ENCODE measurements around the gene RASAL3. TPM values are rescaled to one million over a fixed set of nuclear protein-coding genes. Genes with fewer than 3 reads are reported as not detected.

The RASAL3 gene
- total RNA-seq, 4 donors from 2014 or later = 1.9 to 117 (median 15.3) TPM

DNA sequence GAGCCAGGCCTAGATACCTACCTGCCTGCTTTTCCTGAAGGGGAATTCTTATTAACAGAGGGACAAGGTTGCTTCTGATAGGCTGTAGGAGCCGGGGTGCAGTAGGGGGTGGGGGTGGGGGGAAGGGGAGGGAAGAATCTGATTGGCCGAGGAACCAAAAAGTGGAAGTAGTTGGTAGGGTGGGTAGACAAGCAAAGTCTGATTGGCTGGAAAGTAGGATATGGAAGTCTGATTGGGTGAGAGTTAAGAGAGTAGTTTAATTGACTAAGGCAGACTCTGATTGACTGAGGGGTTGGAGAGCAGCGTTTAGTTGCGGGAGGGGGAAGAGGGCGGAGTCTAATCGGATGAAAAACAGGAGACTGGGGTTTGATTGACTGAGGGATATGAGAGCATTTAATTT is 34.6 kb upstream of the RASAL3 start:
- Histone ChIP-seq H3K4me3 (no peak overlapping the region), H3K36me3 (no peaks in the 10 kb centered on the region), H3K27me3 (peaks cover 20% of the 10 kb centered on the region), H3K27ac (no peak overlapping the region), H3K4me1 (no peaks in the 10 kb centered on the region), H3K9me3 (no peaks in the 10 kb centered on the region)
- TF ChIP-seq EP300 (IDR thresholded peaks at IDR 0.05; ENCODE audit: low read depth) = no peak
- 61 to 68% methylated on average over 5 to 6 of the region's 6 CpGs for WGBS, 2 donors (ENCODE audit: low coverage in 1 of 2)
- intact Hi-C loops (cut with DNase I; ENCODE audit: low total_unique reads) = no loop called here
- in situ Hi-C loops (cut with MboI; ENCODE audit: low pct_ligation_motif_present in 1 of 4, low pct_unique_long_range_greater_than_20kb in 1 of 4, low sequenced_read_pairs in 3 of 4) = no loop called here
- no peak for DNase-seq

DNA sequence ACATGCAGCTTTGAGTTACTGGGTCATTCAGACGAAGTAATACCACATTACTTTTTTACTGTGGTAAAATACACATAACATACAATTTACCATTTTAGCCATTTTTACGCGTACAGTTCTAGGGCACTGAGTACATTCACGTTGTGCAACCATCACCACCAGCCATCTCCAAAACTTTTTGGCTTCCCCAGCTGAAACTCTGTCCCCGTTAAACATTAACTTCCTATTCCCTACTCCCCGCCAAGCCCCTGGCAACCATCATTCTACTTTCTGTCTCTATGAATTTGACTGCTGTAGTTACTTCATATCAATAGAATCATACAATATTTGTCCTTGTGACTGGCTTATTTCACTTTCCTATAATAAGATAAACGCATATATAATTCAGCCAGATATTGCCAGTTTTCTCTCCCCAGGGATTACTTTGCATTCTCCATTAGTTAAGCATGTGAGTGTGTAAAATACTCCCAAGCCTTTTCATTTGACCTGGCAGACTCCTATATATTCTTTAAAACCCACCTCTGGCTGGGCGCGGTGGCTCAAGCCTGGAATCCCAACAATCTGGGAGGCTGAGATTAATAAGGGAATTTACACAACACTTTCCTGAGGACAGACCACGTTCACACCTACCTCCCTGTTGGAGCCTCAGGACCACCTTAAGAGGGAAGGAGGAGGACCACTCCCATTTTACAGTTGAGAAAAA is 34.0 kb upstream of the RASAL3 start:
- Histone ChIP-seq H3K9me3 (no peaks in the 10 kb centered on the region), H3K4me1 (no peaks in the 10 kb centered on the region), H3K36me3 (no peaks in the 10 kb centered on the region), H3K27me3 (peaks cover 17% of the 10 kb centered on the region), H3K27ac (no peak overlapping the region), H3K4me3 (no peak overlapping the region)
- DNase-seq = no peak
- in situ Hi-C loops (cut with MboI; ENCODE audit: low pct_ligation_motif_present in 1 of 4, low pct_unique_long_range_greater_than_20kb in 1 of 4, low sequenced_read_pairs in 3 of 4) (no loop called here), intact Hi-C loops (cut with DNase I; ENCODE audit: low total_unique reads) (no loop called here)
- 59 to 65% methylated on average over 8 to 10 of the region's 10 CpGs for WGBS, 2 donors (ENCODE audit: low coverage in 1 of 2)
- no peak for TF ChIP-seq POLR2A (IDR thresholded peaks at IDR 0.05)
- no peak for TF ChIP-seq POLR2AphosphoS5 (IDR thresholded peaks at IDR 0.05)
- TF ChIP-seq EP300 (IDR thresholded peaks at IDR 0.05; ENCODE audit: low read depth) = no peak
- TF ChIP-seq, protein P1, sequence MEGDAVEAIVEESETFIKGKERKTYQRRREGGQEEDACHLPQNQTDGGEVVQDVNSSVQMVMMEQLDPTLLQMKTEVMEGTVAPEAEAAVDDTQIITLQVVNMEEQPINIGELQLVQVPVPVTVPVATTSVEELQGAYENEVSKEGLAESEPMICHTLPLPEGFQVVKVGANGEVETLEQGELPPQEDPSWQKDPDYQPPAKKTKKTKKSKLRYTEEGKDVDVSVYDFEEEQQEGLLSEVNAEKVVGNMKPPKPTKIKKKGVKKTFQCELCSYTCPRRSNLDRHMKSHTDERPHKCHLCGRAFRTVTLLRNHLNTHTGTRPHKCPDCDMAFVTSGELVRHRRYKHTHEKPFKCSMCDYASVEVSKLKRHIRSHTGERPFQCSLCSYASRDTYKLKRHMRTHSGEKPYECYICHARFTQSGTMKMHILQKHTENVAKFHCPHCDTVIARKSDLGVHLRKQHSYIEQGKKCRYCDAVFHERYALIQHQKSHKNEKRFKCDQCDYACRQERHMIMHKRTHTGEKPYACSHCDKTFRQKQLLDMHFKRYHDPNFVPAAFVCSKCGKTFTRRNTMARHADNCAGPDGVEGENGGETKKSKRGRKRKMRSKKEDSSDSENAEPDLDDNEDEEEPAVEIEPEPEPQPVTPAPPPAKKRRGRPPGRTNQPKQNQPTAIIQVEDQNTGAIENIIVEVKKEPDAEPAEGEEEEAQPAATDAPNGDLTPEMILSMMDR (IDR thresholded peaks at IDR 0.05) = no peak

DNA sequence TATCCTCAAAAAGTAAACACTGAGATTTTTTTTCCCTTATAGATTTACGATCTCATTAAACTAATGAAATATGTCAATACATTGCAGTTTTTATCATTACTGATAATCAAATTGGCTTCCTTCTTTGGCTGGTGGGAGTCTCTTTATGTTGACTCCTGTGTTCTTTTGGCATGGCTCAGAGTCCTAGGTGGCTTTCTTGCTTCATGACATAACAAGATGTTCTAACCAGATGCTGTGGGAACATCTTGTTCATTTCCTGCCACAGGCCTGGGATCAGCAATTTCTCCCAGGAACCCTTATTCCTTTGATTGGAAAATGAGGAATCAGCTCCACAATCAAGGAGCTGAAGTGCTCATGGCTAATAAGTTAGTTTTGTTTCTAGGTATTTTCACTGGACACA is 30.8 kb upstream of the RASAL3 start:
- TF ChIP-seq, protein P1 (IDR thresholded peaks at IDR 0.05) = no peak
- TF ChIP-seq POLR2AphosphoS5 (IDR thresholded peaks at IDR 0.05) (no peak), POLR2A (IDR thresholded peaks at IDR 0.05) (no peak), EP300 (IDR thresholded peaks at IDR 0.05; ENCODE audit: low read depth) (no peak)
- DNase-seq = no peak
- Histone ChIP-seq H3K9me3 (no peaks in the 10 kb centered on the region), H3K36me3 (no peaks in the 10 kb centered on the region), H3K4me1 (no peaks in the 10 kb centered on the region), H3K27ac (no peak overlapping the region), H3K4me3 (no peak overlapping the region), H3K27me3 (peaks cover 4% of the 10 kb centered on the region)
- intact Hi-C loops (cut with DNase I; ENCODE audit: low total_unique reads) (no loop called here), in situ Hi-C loops (cut with MboI; ENCODE audit: low pct_ligation_motif_present in 1 of 4, low pct_unique_long_range_greater_than_20kb in 1 of 4, low sequenced_read_pairs in 3 of 4) (no loop called here)
- 83 to 97% methylated on average over 1 of the region's 1 CpG for WGBS, 2 donors (ENCODE audit: low coverage in 1 of 2)

DNA sequence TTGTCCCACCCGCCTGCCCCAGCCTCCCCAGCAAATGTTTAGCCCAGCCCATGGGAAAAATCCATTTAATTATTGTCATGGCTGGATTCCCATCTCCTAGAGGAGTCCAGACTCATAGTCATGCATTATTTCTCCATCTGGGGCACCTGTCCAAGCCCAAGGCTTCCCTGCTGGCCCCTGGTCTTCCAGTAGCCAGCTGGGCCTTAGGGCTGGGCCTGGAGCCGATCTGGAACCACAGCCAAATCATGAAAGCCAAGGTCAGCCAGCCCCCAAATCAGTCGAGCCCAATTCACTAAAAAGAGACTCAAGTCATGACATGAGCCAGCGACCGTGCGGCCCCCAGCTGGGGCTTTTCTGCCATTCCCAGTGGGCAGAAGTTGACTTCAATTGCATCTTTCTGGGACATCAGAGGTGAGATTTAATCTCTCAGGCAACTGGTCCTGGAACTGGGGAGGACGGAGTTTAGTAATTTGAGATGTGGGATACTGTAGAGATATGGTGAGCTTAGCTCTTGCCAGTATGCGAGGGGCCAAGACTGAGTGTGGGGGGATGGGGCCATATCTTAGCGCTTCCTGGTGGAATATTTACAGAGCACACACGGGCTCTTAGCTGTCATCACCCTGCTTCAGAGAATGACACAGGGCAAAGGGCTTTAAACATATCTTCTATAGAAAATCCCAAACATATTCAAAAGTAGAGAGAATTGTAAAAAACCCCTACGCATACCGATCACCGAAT is 24.3 kb upstream of the RASAL3 start:
- no peak overlapping the region for H3K27ac ChIP-seq
- no peak for DNase-seq
- intact Hi-C loops (cut with DNase I; ENCODE audit: low total_unique reads) = no loop called here
- no peak for TF ChIP-seq POLR2AphosphoS5 (IDR thresholded peaks at IDR 0.05)
- TF ChIP-seq, protein P1 (IDR thresholded peaks at IDR 0.05) = no peak
- in situ Hi-C loops (cut with MboI; ENCODE audit: low pct_ligation_motif_present in 1 of 4, low pct_unique_long_range_greater_than_20kb in 1 of 4, low sequenced_read_pairs in 3 of 4) = no loop called here
- H3K4me3 ChIP-seq = no peak overlapping the region
- WGBS, 2 donors (ENCODE audit: low coverage in 1 of 2) = 75 to 86% methylated on average over 4 to 13 of the region's 13 CpGs
- no peaks in the 10 kb centered on the region for H3K4me1 ChIP-seq
- H3K36me3 ChIP-seq = no peaks in the 10 kb centered on the region
- no peaks in the 10 kb centered on the region for H3K9me3 ChIP-seq
- H3K27me3 ChIP-seq = no peaks in the 10 kb centered on the region
